ENCODE data around the gene MT1H.

DNA sequence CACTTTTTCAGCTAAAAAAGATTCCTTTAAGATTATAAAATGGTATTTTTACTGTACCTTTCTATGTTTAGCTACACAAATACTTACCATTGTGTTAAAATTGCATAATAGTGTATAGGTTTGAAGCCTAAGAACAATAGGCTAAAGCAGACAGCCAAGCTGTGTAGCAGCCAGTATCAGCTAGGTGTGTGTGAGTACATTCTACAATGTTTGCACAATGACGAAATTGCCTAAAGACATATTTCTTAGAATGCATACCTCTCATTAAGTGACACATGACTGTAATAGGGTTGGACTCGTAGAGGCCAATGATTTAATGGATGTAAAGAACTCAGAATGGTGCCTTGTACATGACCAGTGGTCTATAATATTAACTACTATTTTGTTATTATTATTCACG lies 19.8 kb upstream of the MT1H start:
- no peak for TF ChIP-seq EZH2 (IDR thresholded peaks at IDR 0.05; ENCODE audit: low read length)
- TF ChIP-seq, protein P1, sequence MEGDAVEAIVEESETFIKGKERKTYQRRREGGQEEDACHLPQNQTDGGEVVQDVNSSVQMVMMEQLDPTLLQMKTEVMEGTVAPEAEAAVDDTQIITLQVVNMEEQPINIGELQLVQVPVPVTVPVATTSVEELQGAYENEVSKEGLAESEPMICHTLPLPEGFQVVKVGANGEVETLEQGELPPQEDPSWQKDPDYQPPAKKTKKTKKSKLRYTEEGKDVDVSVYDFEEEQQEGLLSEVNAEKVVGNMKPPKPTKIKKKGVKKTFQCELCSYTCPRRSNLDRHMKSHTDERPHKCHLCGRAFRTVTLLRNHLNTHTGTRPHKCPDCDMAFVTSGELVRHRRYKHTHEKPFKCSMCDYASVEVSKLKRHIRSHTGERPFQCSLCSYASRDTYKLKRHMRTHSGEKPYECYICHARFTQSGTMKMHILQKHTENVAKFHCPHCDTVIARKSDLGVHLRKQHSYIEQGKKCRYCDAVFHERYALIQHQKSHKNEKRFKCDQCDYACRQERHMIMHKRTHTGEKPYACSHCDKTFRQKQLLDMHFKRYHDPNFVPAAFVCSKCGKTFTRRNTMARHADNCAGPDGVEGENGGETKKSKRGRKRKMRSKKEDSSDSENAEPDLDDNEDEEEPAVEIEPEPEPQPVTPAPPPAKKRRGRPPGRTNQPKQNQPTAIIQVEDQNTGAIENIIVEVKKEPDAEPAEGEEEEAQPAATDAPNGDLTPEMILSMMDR (optimal IDR thresholded peaks at IDR 0.05 in 1 of 3, IDR thresholded peaks at IDR 0.05 in 1 of 3, conservative IDR thresholded peaks at IDR 0.05 in 1 of 3; ENCODE audit: extremely low read depth in 1 of 3, insufficient read depth in 2 of 3, low read length in 3 of 3): no peak
